HG03575 (cell line): ENCODE measurements around the gene NCDN.

Experiments used
- ATAC-seq: cut with Tn5 transposase; IDR thresholded peaks from one replicate; pipeline ENCODE4 v1.9.1; 2021; ENCODE audit not compliant: unreplicated experiment, insufficient number of reproducible peaks, low FRiP score; ENCODE audit errors: extremely low read depth

Gene NCDN

DNA sequence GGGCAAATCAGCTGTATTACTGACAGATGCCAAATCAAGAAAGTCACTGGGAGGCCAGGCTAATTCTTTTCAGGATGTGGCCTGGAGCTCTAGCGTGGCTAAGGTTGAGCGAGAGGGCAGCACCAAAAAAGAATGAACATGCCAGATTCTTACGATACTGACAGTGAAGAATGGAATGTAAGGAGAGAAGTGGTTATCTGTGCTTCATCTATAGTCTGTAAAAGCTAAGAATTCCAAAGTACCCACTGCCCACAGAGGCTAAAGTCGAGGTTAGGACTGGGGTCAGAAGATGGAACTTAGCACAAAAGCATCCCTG is 48.2 kb downstream of the NCDN start:
- ATAC-seq, result no peak

DNA sequence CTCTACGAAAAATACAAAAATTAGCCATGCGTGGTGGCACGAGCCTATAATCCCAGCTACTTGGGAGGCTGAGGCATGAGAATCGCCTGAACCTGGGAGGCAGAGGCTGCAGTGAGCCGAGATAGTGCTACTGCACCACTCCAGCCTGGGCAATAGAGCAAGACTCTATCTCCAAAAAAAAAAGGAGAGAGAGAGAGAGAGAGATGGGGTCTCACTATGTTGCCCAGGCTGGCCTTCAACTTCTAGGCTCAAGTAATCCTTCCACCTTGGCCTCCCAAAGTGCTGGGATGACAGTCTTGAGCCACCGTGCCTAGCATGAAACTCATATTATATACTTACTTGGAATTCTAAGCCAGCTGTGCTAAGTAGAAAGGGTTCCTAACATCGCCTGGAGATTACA is 54.1 kb downstream of the NCDN start:
- no peak for ATAC-seq

DNA sequence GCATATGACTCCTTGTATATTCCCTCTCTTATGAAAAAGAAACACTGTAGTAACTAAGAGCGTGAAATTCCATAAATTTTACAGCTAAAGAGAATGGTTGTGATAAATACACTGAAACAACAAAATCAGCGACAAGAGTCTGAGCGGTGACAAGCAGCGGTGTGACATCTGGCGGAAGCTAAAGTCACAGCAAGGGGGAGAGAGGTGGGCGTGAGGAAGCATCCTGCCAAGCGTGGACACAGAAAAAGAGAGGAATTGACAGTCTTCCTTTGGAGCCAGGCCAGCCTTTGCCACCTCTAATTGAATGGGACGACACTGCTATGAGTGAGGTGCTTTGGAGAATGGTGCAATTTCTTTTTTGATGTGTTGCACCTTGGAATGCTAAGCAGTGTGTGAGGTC is 57.8 kb downstream of the NCDN start:
- ATAC-seq, result no peak
